Stomach (tissue), 9 donors: ENCODE results near the gene NFIX. TPM values are rescaled to one million over a fixed set of nuclear protein-coding genes. Genes with fewer than 3 reads are reported as not detected.

Experiments
- DNase-seq, 2 donors: peaks; one replicate each; pipeline versions ENCODE4 v3.0.0 to v3.0.0-alpha.2; 2013 to 2019
- H3K27ac ChIP-seq, 5 donors: fragments of 200-600 bp in 4 of 5; sonication (generic) in 4 of 5; one replicate each; pipeline ENCODE4 v1.5.1; 2013 to 2019; ENCODE audit warnings: mild to moderate bottlenecking in 1 of 5, moderate library complexity in 1 of 5
- H3K27me3 ChIP-seq, 3 donors: fragments of 200-600 bp; sonication (generic); one replicate each; pipeline ENCODE4 v1.5.1; 2017 to 2019; ENCODE audit warnings: mixed run types in 1 of 3
- H3K36me3 ChIP-seq, 4 donors: fragments of 200-600 bp; sonication (generic); 1 replicate in 3 of 4; 2 replicates in 1 of 4; pipeline ENCODE4 v1.5.1; 2016 to 2019
- H3K4me1 ChIP-seq, 4 donors: fragments of 200-600 bp; sonication (generic); one replicate each; pipeline ENCODE4 v1.5.1; 2016 to 2019
- H3K4me3 ChIP-seq, 4 donors: fragments of 200-600 bp; sonication (generic) in 3 of 4; one replicate each; pipeline ENCODE4 v1.5.1; 2016 to 2019; ENCODE audit warnings: mild to moderate bottlenecking in 1 of 4
- H3K9me3 ChIP-seq, 4 donors: fragments of 200-600 bp; sonication (generic); one replicate each; pipeline ENCODE4 v1.5.1; 2016 to 2019
- CTCF ChIP-seq, 7 experiments: fragments of 450-650 bp in 4 of 7; fragments of 200-600 bp in 3 of 7; sonication (generic) in 3 of 7; IDR thresholded peaks; one replicate each; pipeline ENCODE4 v1.5.1; 2016 to 2019; ENCODE audit warnings: antibody characterized with exemption in 7 of 7, control low read depth in 2 of 7, mild to moderate bottlenecking in 1 of 7
- EP300 ChIP-seq: sonication (generic); formaldehyde crosslinking; IDR thresholded peaks from one replicate; pipeline ENCODE4 v1.6.1; 2017; ENCODE audit warnings: antibody characterized with exemption
- POLR2A ChIP-seq, 4 donors: fragments of 450-650 bp; IDR thresholded peaks; one replicate each; pipeline ENCODE4 v1.6.1; 2016; ENCODE audit warnings: antibody characterized with exemption in 4 of 4, control low read depth in 2 of 4, mild to moderate bottlenecking in 1 of 4, moderate library complexity in 1 of 4
- POLR2AphosphoS5 ChIP-seq, 3 donors: sonication (generic); formaldehyde crosslinking; IDR thresholded peaks; one replicate each; pipeline ENCODE4 v1.6.1; 2016; ENCODE audit warnings: antibody characterized with exemption in 3 of 3
- WGBS, 5 donors: extraction: QIAGEN DNeasy Blood & Tissue Kit in 3 of 5; methylation state at CpG; one replicate each; pipeline versions ENCODE4 v1.1.5 to v1.1.7; 2013 to 2018; 5-methylcytosine and 5-hydroxymethylcytosine counted together
- intact Hi-C: fragments of 100-400 bp; cut with DNase I; formaldehyde crosslinking; loops from one replicate; pipeline ENCODE4 v1.15.1; 2023; ENCODE audit warnings: low total_unique reads
- polyA plus RNA-seq, 3 donors: library from polyadenylated mRNA; stranded (reverse); fragments of 200-250 nt; gene quantifications; one replicate each; pipeline ENCODE4 v1.2.3, GENCODE V29; 2013
- total RNA-seq, 5 donors: library from RNA; depleted of rRNA; stranded (reverse); fragments of >200 nt; gene quantifications; one replicate each; pipeline versions ENCODE4 v1.1.0 to v1.2.3, GENCODE V29; 2014 to 2016
- donor health status: healthy with polysubstance abuse.
- donor health status: Bipolar disorder and iron deficiency.
- donor health status: healthy.

The NFIX gene
- total and polyA plus RNA-seq, 8 donors: 11.5 to 183 (median 37.6) TPM

- Histone ChIP-seq H3K9me3 (no peaks in the 10 kb centered on the region), H3K36me3 (peaks cover 0 to 32% (median 15%) of the 10 kb centered on the region in 4 donors), H3K4me1 (peaks cover 29 to 49% (median 42%) of the 10 kb centered on the region in 4 donors), H3K27me3 (no peaks in the 10 kb centered on the region), H3K4me3 (no peak overlapping the region), H3K27ac (no peak overlapping the region)
- WGBS, 5 donors: 74 to 81% (median 80%) methylated on average over 18 of the region's 18 CpGs
- DNase-seq: no peak
- no peak for TF ChIP-seq POLR2AphosphoS5 (IDR thresholded peaks at IDR 0.05)
- intact Hi-C loops: no loop called here
Observed at GRCh38 chr19:13121551-13122274, 126.4 kb downstream of the NFIX start.

- H3K4me3 ChIP-seq: no peak overlapping the region
- no peak overlapping the region for H3K27ac ChIP-seq
- H3K27me3 ChIP-seq: no peaks in the 10 kb centered on the region
- TF ChIP-seq POLR2A (IDR thresholded peaks at IDR 0.05) (no peak), EP300 (no peak), POLR2AphosphoS5 (IDR thresholded peaks at IDR 0.05) (no peak), CTCF (IDR thresholded peaks at IDR 0.05) (no peak)
- H3K9me3 ChIP-seq: no peaks in the 10 kb centered on the region
- peaks cover 0 to 32% (median 16%) of the 10 kb centered on the region in 4 donors for H3K36me3 ChIP-seq
- H3K4me1 ChIP-seq: peaks cover 24 to 44% (median 35%) of the 10 kb centered on the region in 4 donors
- WGBS, 5 donors: 68 to 90% (median 84%) methylated on average over 10 to 13 of the region's 13 CpGs
- DNase-seq: no peak
- intact Hi-C loops: no loop called here
Observed at GRCh38 chr19:13122275-13122878, 127.1 kb downstream of the NFIX start.

- no peak for DNase-seq
- Histone ChIP-seq H3K27me3 (no peaks in the 10 kb centered on the region), H3K4me1 (peaks cover 20 to 48% (median 34%) of the 10 kb centered on the region in 4 donors), H3K27ac (no peak overlapping the region), H3K4me3 (no peak overlapping the region), H3K36me3 (peaks cover 0 to 32% (median 16%) of the 10 kb centered on the region in 4 donors), H3K9me3 (no peaks in the 10 kb centered on the region)
- TF ChIP-seq EP300 (no peak), CTCF (IDR thresholded peaks at IDR 0.05) (no peak), POLR2AphosphoS5 (IDR thresholded peaks at IDR 0.05) (no peak), POLR2A (IDR thresholded peaks at IDR 0.05) (no peak)
- 91 to 94% (median 93%) methylated on average over 18 to 20 of the region's 20 CpGs for WGBS, 5 donors
- intact Hi-C loops: no loop called here
Observed at GRCh38 chr19:13122980-13123957, 128.0 kb downstream of the NFIX start.

GRCh38 chr19:13127051-13127450, 131.8 kb downstream of the NFIX start:
- H3K9me3 ChIP-seq: no peaks in the 10 kb centered on the region
- DNase-seq: no peak
- H3K27ac ChIP-seq: no peak overlapping the region
- intact Hi-C loops: no loop called here
- WGBS, 5 donors: 86 to 91% (median 87%) methylated on average over 8 to 9 of the region's 9 CpGs
- TF ChIP-seq POLR2A (IDR thresholded peaks at IDR 0.05): no peak
- no peak for TF ChIP-seq POLR2AphosphoS5 (IDR thresholded peaks at IDR 0.05)
- no peak for TF ChIP-seq EP300
- no peak for TF ChIP-seq CTCF (IDR thresholded peaks at IDR 0.05)
- H3K4me3 ChIP-seq: no peak overlapping the region
- H3K36me3 ChIP-seq: peaks cover 0 to 20% (median 12%) of the 10 kb centered on the region in 4 donors
- peaks cover 0 to 21% (median 12%) of the 10 kb centered on the region in 4 donors for H3K4me1 ChIP-seq
- H3K27me3 ChIP-seq: no peaks in the 10 kb centered on the region
